Activated CD8-positive, alpha-beta T cell treated with anti-CD3 and anti-CD28 coated beads for 36 hours (primary cell): ENCODE measurements around the gene STIM2. TPM values are rescaled to one million over a fixed set of nuclear protein-coding genes. Genes with fewer than 3 reads are reported as not detected.
A peak's percentile ranks its signal among the peaks of the same experiment; 100 is the strongest.
"Not testable (repeated sequence)": the region's sequence is repeated elsewhere in the genome, so short reads cannot be mapped to it uniquely, and the experiment has no call there.

Experiments used
- ATAC-seq: fragments of 200-7000 bp; cut with Tn5 transposase; one replicate; pipeline ENCODE4 v1.10.0; 2021; ENCODE audit warnings: mild to moderate bottlenecking, moderate library complexity
- CTCF ChIA-PET: fragments of 350-600 bp; sonication (Branson Sonifier 250); formaldehyde crosslinking; loops from one replicate; lab custom pipeline; 2021; ENCODE audit warnings: antibody characterized with exemption; lab: Charles Lee
- POLR2A ChIA-PET: fragments of 350-600 bp; sonication (Branson Sonifier 250); formaldehyde crosslinking; loops from one replicate; lab custom pipeline; 2021; ENCODE audit warnings: antibody characterized with exemption; lab: Charles Lee
- DNase-seq: peaks from one replicate; pipeline ENCODE4 v3.0.0-alpha.2; 2020
- H3K27ac Mint-ChIP-seq: one replicate; pipeline ENCODE4 v1.8.0; 2021; ENCODE audit warnings: mild to moderate bottlenecking, mixed read lengths
- H3K27me3 Mint-ChIP-seq: one replicate; pipeline ENCODE4 v1.8.0; 2021; ENCODE audit warnings: mixed read lengths
- H3K36me3 Mint-ChIP-seq: one replicate; pipeline ENCODE4 v1.8.0; 2021; ENCODE audit warnings: low read depth, mixed read lengths
- H3K4me1 Mint-ChIP-seq: one replicate; pipeline ENCODE4 v1.8.0; 2021; ENCODE audit warnings: low read depth, mixed read lengths
- H3K4me3 Mint-ChIP-seq: one replicate; pipeline ENCODE4 v1.8.0; 2021; ENCODE audit warnings: mild to moderate bottlenecking, moderate library complexity, mixed read lengths
- H3K9me3 Mint-ChIP-seq: one replicate; pipeline ENCODE4 v1.8.0; 2021; ENCODE audit warnings: mixed read lengths
- CTCF ChIP-seq: fragments of 200-600 bp; IDR thresholded peaks from one replicate; pipeline ENCODE4 v1.8.0; 2022; ENCODE audit warnings: antibody characterized with exemption, mild to moderate bottlenecking
- intact Hi-C: fragments of 100-400 bp; cut with micrococcal nuclease; formaldehyde crosslinking; loops from one replicate; pipeline ENCODE4 v1.10.0; 2022
- total RNA-seq, 2 experiments: library from RNA; stranded (reverse); gene quantifications; one replicate each; pipeline ENCODE4 v1.2.3, GENCODE V29; 2021

STIM2 gene
- total RNA-seq, result 10 to 100 TPM; 44.4 to 46.6 TPM

- Mint-ChIP-seq H3K36me3 (peaks cover 4% of the 10 kb centered on the region), H3K27me3 (no peaks in the 10 kb centered on the region), H3K27ac (peak within 1 kb of the TSS; percentile 99), H3K4me3 (peak within 1 kb of the TSS; percentile 91), H3K9me3 (no peaks in the 10 kb centered on the region), H3K4me1 (peaks cover 48% of the 10 kb centered on the region)
- peak; percentile 24 for TF ChIP-seq CTCF
- ATAC-seq (peak; percentile 79), DNase-seq (peak; percentile 96)
- POLR2A ChIA-PET, result interaction anchor here (0.6 to 4.2 kb wide), 20 partner anchors 8 to 152 kb away, joined by 3 to 39 read pairs (median 4); no protein-coding TSS in a partner anchor
- intact Hi-C loops, result loop anchor here (5.0 to 10.0 kb wide), 3 partner anchors 142 to 536 kb away; partner anchors contain the start of gene RBPJ
- CTCF ChIA-PET, result interaction anchor here (0.6 to 6.0 kb wide), 9 partner anchors 13 to 144 kb away, joined by 3 to 52 read pairs (median 5); no protein-coding TSS in a partner anchor
Observed at GRCh38 chr4:26860157-26860921, at the start of gene STIM2. STIM2 (plus strand) TSS chr4:26860841.

GRCh38 chr4:26811571-26811970 lies 49.1 kb upstream of the STIM2 start:
- POLR2A ChIA-PET, result interaction anchor here (0.7 kb wide), 1 partner anchor 151 kb away, joined by 3 read pairs; no protein-coding TSS in a partner anchor
- H3K4me1 Mint-ChIP-seq, result peaks cover 12% of the 10 kb centered on the region
- DNase-seq, intact Hi-C loops, H3K36me3 Mint-ChIP-seq, ATAC-seq, H3K4me3 Mint-ChIP-seq, H3K27me3 Mint-ChIP-seq, H3K9me3 Mint-ChIP-seq, H3K27ac Mint-ChIP-seq, CTCF ChIA-PET: not testable (repeated sequence)

GRCh38 chr4:26812049-26812714 lies 48.5 kb upstream of the STIM2 start:
- no peak for TF ChIP-seq CTCF
- CTCF ChIA-PET, result no interaction called here
- H3K36me3 Mint-ChIP-seq, result no peaks in the 10 kb centered on the region
- peaks cover 12% of the 10 kb centered on the region for H3K4me1 Mint-ChIP-seq
- intact Hi-C loops, result no loop called here
- H3K9me3 Mint-ChIP-seq, result peaks cover 4% of the 10 kb centered on the region
- no peak overlapping the region for H3K27ac Mint-ChIP-seq
- ATAC-seq, result no peak
- H3K4me3 Mint-ChIP-seq, result no peak overlapping the region
- POLR2A ChIA-PET, result interaction anchor here (0.6 to 0.7 kb wide), 2 partner anchors 11 to 150 kb away, joined by 3 read pairs; no protein-coding TSS in a partner anchor
- DNase-seq, result no peak
- no peaks in the 10 kb centered on the region for H3K27me3 Mint-ChIP-seq

GRCh38 chr4:26813698-26814097 lies 46.9 kb upstream of the STIM2 start:
- POLR2A ChIA-PET, result interaction anchor here (0.7 kb wide), 1 partner anchor 9 kb away, joined by 3 read pairs; no protein-coding TSS in a partner anchor
- peaks cover 4% of the 10 kb centered on the region for H3K9me3 Mint-ChIP-seq

More at GRCh38 chr4:26813698-26814097, 46.9 kb upstream of the STIM2 start:
- ATAC-seq, result no peak
- Mint-ChIP-seq H3K27me3 (no peaks in the 10 kb centered on the region), H3K27ac (no peak overlapping the region), H3K36me3 (no peaks in the 10 kb centered on the region), H3K4me1 (peaks cover 12% of the 10 kb centered on the region), H3K4me3 (no peak overlapping the region)
- DNase-seq, result no peak
- intact Hi-C loops, result no loop called here
- no peak for TF ChIP-seq CTCF
- CTCF ChIA-PET, result interaction anchor here (1.5 kb wide), 1 partner anchor 234 kb away, joined by 4 read pairs; no protein-coding TSS in a partner anchor
